ENCODE results near the gene PPP1R13B.

DNA sequence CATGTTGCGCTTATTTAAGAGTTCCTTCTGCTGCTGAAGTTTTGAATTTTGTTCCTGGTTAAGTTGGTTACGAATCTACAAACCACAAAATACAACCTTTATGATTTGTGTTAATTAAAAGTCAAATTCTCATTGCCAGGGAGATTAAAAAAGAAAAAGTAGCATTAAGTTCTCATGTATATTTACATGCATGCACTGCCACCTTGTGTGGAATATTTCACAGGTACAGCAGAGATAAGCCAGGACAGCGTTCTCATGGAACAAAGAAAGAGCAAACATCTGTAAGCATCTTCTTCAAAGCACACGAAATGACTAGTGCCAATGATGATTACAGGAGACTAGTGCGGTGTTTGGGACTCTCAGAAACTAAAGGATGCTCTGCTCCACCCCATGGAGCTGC, 97.5 kb downstream of the PPP1R13B start:
- TF ChIP-seq, protein P1, sequence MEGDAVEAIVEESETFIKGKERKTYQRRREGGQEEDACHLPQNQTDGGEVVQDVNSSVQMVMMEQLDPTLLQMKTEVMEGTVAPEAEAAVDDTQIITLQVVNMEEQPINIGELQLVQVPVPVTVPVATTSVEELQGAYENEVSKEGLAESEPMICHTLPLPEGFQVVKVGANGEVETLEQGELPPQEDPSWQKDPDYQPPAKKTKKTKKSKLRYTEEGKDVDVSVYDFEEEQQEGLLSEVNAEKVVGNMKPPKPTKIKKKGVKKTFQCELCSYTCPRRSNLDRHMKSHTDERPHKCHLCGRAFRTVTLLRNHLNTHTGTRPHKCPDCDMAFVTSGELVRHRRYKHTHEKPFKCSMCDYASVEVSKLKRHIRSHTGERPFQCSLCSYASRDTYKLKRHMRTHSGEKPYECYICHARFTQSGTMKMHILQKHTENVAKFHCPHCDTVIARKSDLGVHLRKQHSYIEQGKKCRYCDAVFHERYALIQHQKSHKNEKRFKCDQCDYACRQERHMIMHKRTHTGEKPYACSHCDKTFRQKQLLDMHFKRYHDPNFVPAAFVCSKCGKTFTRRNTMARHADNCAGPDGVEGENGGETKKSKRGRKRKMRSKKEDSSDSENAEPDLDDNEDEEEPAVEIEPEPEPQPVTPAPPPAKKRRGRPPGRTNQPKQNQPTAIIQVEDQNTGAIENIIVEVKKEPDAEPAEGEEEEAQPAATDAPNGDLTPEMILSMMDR (IDR thresholded peaks at IDR 0.05): peak in 1 of 5 experiments; percentile 17
- TF ChIP-seq EP300 (IDR thresholded peaks at IDR 0.05): no peak
